ENCODE data around the gene DNAL1.

Gene DNAL1

GRCh38 chr14:73667854-73668253 is 23.1 kb downstream of the DNAL1 start:
- H3K4me3 ChIP-seq (ENCODE audit: control insufficient read depth, low read depth, low read length): no peak overlapping the region
- no peak for DNase-seq (ENCODE audit: low read depth)
- no peak for TF ChIP-seq CTCF (IDR thresholded peaks at IDR 0.05; ENCODE audit: control insufficient read depth, insufficient read depth, low read depth, low read length, missing control alignments)

GRCh38 chr14:73674986-73675385 is 30.2 kb downstream of the DNAL1 start:
- no peak overlapping the region for H3K4me3 ChIP-seq (ENCODE audit: control insufficient read depth, low read depth, low read length)
- no peak for TF ChIP-seq CTCF (IDR thresholded peaks at IDR 0.05; ENCODE audit: control insufficient read depth, insufficient read depth, low read depth, low read length, missing control alignments)
- DNase-seq (ENCODE audit: low read depth): no peak

GRCh38 chr14:73678698-73679097 is 33.9 kb downstream of the DNAL1 start:
- no peak overlapping the region for H3K4me3 ChIP-seq (ENCODE audit: control insufficient read depth, low read depth, low read length)
- TF ChIP-seq CTCF (IDR thresholded peaks at IDR 0.05; ENCODE audit: control insufficient read depth, insufficient read depth, low read depth, low read length, missing control alignments): no peak
- no peak for DNase-seq (ENCODE audit: low read depth)

- no peak for TF ChIP-seq CTCF (IDR thresholded peaks at IDR 0.05; ENCODE audit: control insufficient read depth, insufficient read depth, low read depth, low read length, missing control alignments)
- H3K4me3 ChIP-seq (ENCODE audit: control insufficient read depth, low read depth, low read length): no peak overlapping the region
- no peak for DNase-seq (ENCODE audit: low read depth)
Measured at GRCh38 chr14:73680821-73681220, 36.0 kb downstream of the DNAL1 start.

GRCh38 chr14:73684627-73685026 is 39.8 kb downstream of the DNAL1 start:
- H3K4me3 ChIP-seq (ENCODE audit: control insufficient read depth, low read depth, low read length): no peak overlapping the region
- TF ChIP-seq CTCF (IDR thresholded peaks at IDR 0.05; ENCODE audit: control insufficient read depth, insufficient read depth, low read depth, low read length, missing control alignments): no peak
- DNase-seq (ENCODE audit: low read depth): no peak

GRCh38 chr14:73685328-73685727 is 40.5 kb downstream of the DNAL1 start:
- DNase-seq (ENCODE audit: low read depth): no peak
- no peak overlapping the region for H3K4me3 ChIP-seq (ENCODE audit: control insufficient read depth, low read depth, low read length)
- no peak for TF ChIP-seq CTCF (IDR thresholded peaks at IDR 0.05; ENCODE audit: control insufficient read depth, insufficient read depth, low read depth, low read length, missing control alignments)

GRCh38 chr14:73686901-73687300 is 42.1 kb downstream of the DNAL1 start:
- H3K4me3 ChIP-seq (ENCODE audit: control insufficient read depth, low read depth, low read length): no peak overlapping the region
- no peak for TF ChIP-seq CTCF (IDR thresholded peaks at IDR 0.05; ENCODE audit: control insufficient read depth, insufficient read depth, low read depth, low read length, missing control alignments)
- no peak for DNase-seq (ENCODE audit: low read depth)

All from AG09309 (cell line).